ENCODE results near the gene CPXM2.

The CPXM2 gene

DNA sequence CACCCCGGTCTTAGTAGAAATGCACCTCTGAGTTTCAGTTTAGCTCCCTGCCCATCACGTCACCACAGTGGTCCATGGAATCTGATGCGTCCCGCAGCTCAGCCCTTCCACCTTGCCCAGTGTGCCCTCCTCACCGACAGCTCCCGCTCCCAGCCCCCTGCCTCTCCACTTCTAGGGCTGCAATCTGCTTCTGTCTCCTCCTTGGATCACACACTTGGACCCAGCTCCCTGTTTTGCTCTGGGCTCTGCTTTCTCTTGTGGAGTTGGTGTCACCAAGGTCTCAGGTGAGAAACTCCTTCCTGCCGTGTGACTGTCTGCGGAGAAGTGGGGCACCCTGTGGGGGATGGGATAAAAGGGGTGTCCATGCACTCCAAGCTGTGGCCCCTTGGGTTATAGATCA, 187.5 kb downstream of the CPXM2 start:
- DNase-seq (ENCODE audit: low read depth in 4 of 4, low spot score in 1 of 4): no peak

GRCh38 chr10:123703195-123703790, 188.3 kb downstream of the CPXM2 start:
- DNase-seq (ENCODE audit: low read depth in 4 of 4, low spot score in 1 of 4): no peak

All from stimulated activated CD4-positive, alpha-beta T cell treated with anti-CD3 and anti-CD28 coated beads, Interleukin-1b, Interleukin-23, amount 100 ng/mL, for 24 hours (primary cell).